Kidney (tissue), 14 donors: ENCODE results near the gene CCR6. TPM values are rescaled to one million over a fixed set of nuclear protein-coding genes. Genes with fewer than 3 reads are reported as not detected.

Experiments
- DNase-seq, 5 donors: peaks; one replicate each; pipeline ENCODE4 v3.0.0-alpha.2; 2013 to 2020
- FAIRE-seq: peaks from 2 replicates; lab custom pipeline; 2012; peaks lifted over from hg19 to GRCh38; lab: Jason Lieb, UNC
- H3K27ac ChIP-seq, 2 donors: one replicate each; pipeline ENCODE4 v1.7.0; 2013; ENCODE audit warnings: low read depth in 2 of 2, low read length in 2 of 2, inconsistent platforms in 1 of 2
- H3K27me3 ChIP-seq: one replicate; pipeline ENCODE4 v1.7.1; 2013; ENCODE audit warnings: low read length, inconsistent platforms; ENCODE audit not compliant: control insufficient read depth, insufficient read depth
- H3K36me3 ChIP-seq, 3 donors: one replicate each; pipeline versions ENCODE4 v1.7.0 to v1.7.1; 2013; ENCODE audit warnings: low read length in 3 of 3, control low read depth in 1 of 3, inconsistent platforms in 1 of 3; ENCODE audit not compliant: insufficient read depth in 3 of 3, control insufficient read depth in 2 of 3
- H3K4me1 ChIP-seq, 3 donors: one replicate each; pipeline versions ENCODE4 v1.7.0 to v1.7.1; 2013; ENCODE audit warnings: low read length in 3 of 3, inconsistent platforms in 1 of 3, low read depth in 1 of 3; ENCODE audit not compliant: control insufficient read depth in 2 of 3, insufficient read depth in 2 of 3
- H3K4me3 ChIP-seq, 3 donors: one replicate each; pipeline versions ENCODE4 v1.7.0 to v1.8.1; 2013; ENCODE audit warnings: low read length in 3 of 3, control low read depth in 1 of 3, inconsistent platforms in 1 of 3
- H3K9ac ChIP-seq, 3 donors: one replicate each; pipeline versions ENCODE4 v1.7.0 to v1.7.1; 2013; ENCODE audit warnings: low read length in 3 of 3, control low read depth in 1 of 3, inconsistent platforms in 1 of 3
- H3K9me3 ChIP-seq, 3 donors: one replicate each; pipeline versions ENCODE4 v1.7.0 to v1.7.1; 2013; ENCODE audit warnings: low read length in 3 of 3, control low read depth in 1 of 3, inconsistent platforms in 1 of 3; ENCODE audit not compliant: control insufficient read depth in 2 of 3, insufficient read depth in 1 of 3
- intact Hi-C: fragments of 100-400 bp; cut with DNase I; formaldehyde crosslinking; loops from one replicate; pipeline ENCODE4 v1.11.1; 2022
- polyA plus RNA-seq: library from polyadenylated mRNA; stranded (reverse); fragments of 350-450 nt; fragmentation: Illumina TruSeq; extraction: RNeasy Lipid Tissue Mini Kit (QIAGEN cat#74804); gene quantifications from one replicate; pipeline ENCODE4 v1.2.3, GENCODE V29; 2014; ENCODE audit warnings: low read depth, low replicate concordance; ENCODE audit not compliant: insufficient read depth
- total RNA-seq: library from RNA; stranded (reverse); fragmentation: NEBNext Ultra II Directional; extraction: Animal tissue kit (Norgen Biotek cat#: 25700); gene quantifications from one replicate; pipeline ENCODE4 v1.2.1, GENCODE V29; 2021
- TF ChIP-seq, protein P1 (sequence below): IDR thresholded peaks from 3 replicates; pipeline ENCODE4 v1.5.1; 2012; ENCODE audit warnings: mild to moderate bottlenecking, moderate library complexity, borderline replicate concordance; ENCODE audit not compliant: insufficient read depth; ENCODE audit errors: extremely low read depth
- donor health status: control.
- donor health status: control.
- donor health status: control.
- donor health status: control.
- donor health status: control.
- donor health status: DM: yes; HTN: yes; CAD: no.
- donor health status: Normal renal cell carcinoma (clear cell type).

CCR6 gene
- total and polyA plus RNA-seq, 2 donors from 2014 or later, result 0.43 to 0.54 TPM

- intact Hi-C loops, result no loop called here
- no peak for FAIRE-seq
- Histone ChIP-seq H3K9me3 (no peaks in the 10 kb centered on the region), H3K4me1 (peaks cover 0 to 11% (median 0%) of the 10 kb centered on the region in 3 donors), H3K4me3 (no peak overlapping the region), H3K27ac (no peak overlapping the region), H3K9ac (no peak overlapping the region), H3K27me3 (no peaks in the 10 kb centered on the region), H3K36me3 (no peaks in the 10 kb centered on the region)
- TF ChIP-seq, protein P1, sequence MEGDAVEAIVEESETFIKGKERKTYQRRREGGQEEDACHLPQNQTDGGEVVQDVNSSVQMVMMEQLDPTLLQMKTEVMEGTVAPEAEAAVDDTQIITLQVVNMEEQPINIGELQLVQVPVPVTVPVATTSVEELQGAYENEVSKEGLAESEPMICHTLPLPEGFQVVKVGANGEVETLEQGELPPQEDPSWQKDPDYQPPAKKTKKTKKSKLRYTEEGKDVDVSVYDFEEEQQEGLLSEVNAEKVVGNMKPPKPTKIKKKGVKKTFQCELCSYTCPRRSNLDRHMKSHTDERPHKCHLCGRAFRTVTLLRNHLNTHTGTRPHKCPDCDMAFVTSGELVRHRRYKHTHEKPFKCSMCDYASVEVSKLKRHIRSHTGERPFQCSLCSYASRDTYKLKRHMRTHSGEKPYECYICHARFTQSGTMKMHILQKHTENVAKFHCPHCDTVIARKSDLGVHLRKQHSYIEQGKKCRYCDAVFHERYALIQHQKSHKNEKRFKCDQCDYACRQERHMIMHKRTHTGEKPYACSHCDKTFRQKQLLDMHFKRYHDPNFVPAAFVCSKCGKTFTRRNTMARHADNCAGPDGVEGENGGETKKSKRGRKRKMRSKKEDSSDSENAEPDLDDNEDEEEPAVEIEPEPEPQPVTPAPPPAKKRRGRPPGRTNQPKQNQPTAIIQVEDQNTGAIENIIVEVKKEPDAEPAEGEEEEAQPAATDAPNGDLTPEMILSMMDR, result no peak
- DNase-seq, result no peak
Measured at GRCh38 chr6:167129562-167129961, 6.7 kb downstream of the CCR6 start.

DNA sequence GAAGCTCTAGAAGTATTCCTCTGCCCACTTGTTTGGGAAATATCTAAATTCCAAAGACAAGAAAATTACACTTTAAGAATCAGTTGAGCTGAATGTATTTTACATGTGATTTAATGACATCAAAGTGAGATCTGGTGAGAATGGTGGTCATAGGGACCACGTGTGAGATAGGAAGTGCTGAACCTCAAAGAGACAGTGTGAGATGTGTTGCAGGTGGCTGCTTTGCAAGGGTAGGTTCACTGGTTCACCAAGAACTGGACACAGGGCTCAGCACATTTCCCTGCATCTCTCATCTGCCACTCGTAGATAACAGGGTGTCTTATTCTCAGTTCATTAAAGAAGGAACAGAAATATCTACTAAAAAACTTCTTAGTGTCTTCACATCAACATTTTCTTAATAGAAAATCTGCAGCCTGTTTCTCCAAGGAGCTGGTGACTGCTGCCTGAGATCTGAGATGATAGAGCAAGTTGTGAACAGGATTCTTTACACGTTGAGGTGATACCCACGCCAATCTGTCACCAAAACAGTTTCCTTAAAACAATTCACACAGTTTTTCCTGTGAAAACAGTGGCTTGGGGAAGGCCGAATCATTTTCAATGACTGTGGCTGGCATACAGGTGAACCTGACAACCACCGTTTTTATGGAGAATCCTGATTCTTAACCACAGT is 7.2 kb downstream of the CCR6 start:
- H3K27ac ChIP-seq, result no peak overlapping the region
- H3K4me1 ChIP-seq, result peaks cover 0 to 11% (median 0%) of the 10 kb centered on the region in 3 donors
- no peaks in the 10 kb centered on the region for H3K27me3 ChIP-seq
- H3K4me3 ChIP-seq, result no peak overlapping the region
- FAIRE-seq (no peak), DNase-seq (no peak)
- no peaks in the 10 kb centered on the region for H3K36me3 ChIP-seq
- H3K9me3 ChIP-seq, result no peaks in the 10 kb centered on the region
- H3K9ac ChIP-seq, result no peak overlapping the region
- TF ChIP-seq, protein P1, result no peak
- intact Hi-C loops, result no loop called here

- no peaks in the 10 kb centered on the region for H3K9me3 ChIP-seq
- TF ChIP-seq, protein P1, result no peak
- FAIRE-seq, result no peak
- H3K27ac ChIP-seq, result no peak overlapping the region
- no peaks in the 10 kb centered on the region for H3K36me3 ChIP-seq
- no peaks in the 10 kb centered on the region for H3K27me3 ChIP-seq
- no peak overlapping the region for H3K4me3 ChIP-seq
- DNase-seq, result no peak
- intact Hi-C loops, result no loop called here
- peaks cover 0 to 11% (median 0%) of the 10 kb centered on the region in 3 donors for H3K4me1 ChIP-seq
- H3K9ac ChIP-seq, result no peak overlapping the region
Measured at GRCh38 chr6:167130712-167131684, 8.1 kb downstream of the CCR6 start.
